HCT116 (cell line): ENCODE results near the gene TSPAN11. TPM values are rescaled to one million over a fixed set of nuclear protein-coding genes. Genes with fewer than 3 reads are reported as not detected.

ENCODE experiments used
- ATAC-seq: fragments of 200-7000 bp; cut with Tn5 transposase; 2 replicates; pipeline ENCODE4 v1.9.1; 2020; ENCODE audit warnings: mild to moderate bottlenecking, moderate library complexity
- BruUV-seq: library from RNA; stranded (reverse); fragments of 400-500 nt; replicated peaks from 2 replicates; lab custom pipeline; 2021; lab: Mats Ljungman, UMichigan
- CTCF ChIA-PET: fragments of 300-600 bp; sonication (Branson Sonifier 250); formaldehyde crosslinking; loops from one replicate; lab custom pipeline; 2021; ENCODE audit warnings: antibody characterized with exemption; lab: Charles Lee
- POLR2A ChIA-PET: fragments of 300-600, 350-600 bp; sonication (Branson Sonifier 250); formaldehyde crosslinking; loops from one replicate; lab custom pipeline; 2021; ENCODE audit warnings: antibody characterized with exemption; lab: Charles Lee
- RAD21 ChIA-PET, 2 experiments: fragments of 300-600 bp; sonication (Branson Sonifier 250); formaldehyde crosslinking; loops; one replicate each; lab custom pipeline; 2023; ENCODE audit warnings: low total read pairs in 2 of 2; ENCODE audit not compliant: uncharacterized antibody in 2 of 2, unreplicated experiment in 2 of 2, low non-redundant PET in 1 of 2; lab: Charles Lee
- DNase-seq: peaks from one replicate; pipeline ENCODE4 v3.0.0-alpha.2; 2010; ENCODE audit warnings: low read depth, low spot score
- H2AFZ ChIP-seq: fragments of 200-600 bp; shearing (Covaris generic), sonication (generic); 2 replicates; pipeline ENCODE4 v1.6.1; 2017; ENCODE audit warnings: low read depth, mixed run types, mixed read lengths, antibody characterized with exemption, low read length; ENCODE audit not compliant: poor library complexity, severe bottlenecking
- H3K27ac ChIP-seq: 2 replicates; pipeline ENCODE4 v1.5.1; 2012; ENCODE audit warnings: low read depth, low read length
- H3K27me3 ChIP-seq: fragments of 200-600 bp; sonication (generic); 2 replicates; pipeline ENCODE4 v1.6.1; 2016; ENCODE audit warnings: mixed run types, low read length, mixed read lengths; ENCODE audit not compliant: insufficient read depth
- H3K36me3 ChIP-seq, 2 experiments: fragments of 200-500 bp in 1 of 2; fragments of 200-600 bp in 1 of 2; sonication (Bioruptor generic) in 1 of 2; sonication (generic) in 1 of 2; 2 replicates each; pipeline versions ENCODE4 v1.5.1 to v1.6.1; 2014 to 2016; ENCODE audit warnings: low read length in 2 of 2, inconsistent platforms in 1 of 2, mixed read lengths in 1 of 2, mixed run types in 1 of 2; ENCODE audit not compliant: insufficient read depth in 2 of 2, control insufficient read depth in 1 of 2
- H3K4me1 ChIP-seq, 2 experiments: fragments of 200-600 bp in 1 of 2; sonication (generic) in 1 of 2; 2 replicates each; pipeline versions ENCODE4 v1.5.1 to v1.6.1; 2012 to 2017; ENCODE audit warnings: low read length in 2 of 2, inconsistent platforms in 1 of 2, mild to moderate bottlenecking in 1 of 2, mixed read lengths in 1 of 2, mixed run types in 1 of 2, moderate library complexity in 1 of 2; ENCODE audit not compliant: insufficient read depth in 2 of 2, control insufficient read depth in 1 of 2
- H3K4me2 ChIP-seq: fragments of 200-600 bp; sonication (generic); 2 replicates; pipeline ENCODE4 v1.6.1; 2017; ENCODE audit warnings: mixed run types, low read length, mixed read lengths
- H3K4me3 ChIP-seq, 2 experiments: fragments of 200-600 bp in 1 of 2; sonication (generic) in 1 of 2; replicated peaks in 1 of 2; 2 replicates each; pipeline ENCODE4 v1.5.1; 2011 to 2016; ENCODE audit warnings: low read length in 2 of 2, control low read depth in 1 of 2, low read depth in 1 of 2, mild to moderate bottlenecking in 1 of 2, mixed read lengths in 1 of 2, mixed run types in 1 of 2
- H3K79me2 ChIP-seq: fragments of 200-600 bp; sonication (generic); 2 replicates; pipeline ENCODE4 v1.6.1; 2017; ENCODE audit warnings: mild to moderate bottlenecking, mixed run types, low read length, moderate library complexity, mixed read lengths; ENCODE audit not compliant: insufficient read depth
- H3K9ac ChIP-seq: fragments of 200-600 bp; sonication (generic); 2 replicates; pipeline ENCODE4 v1.6.1; 2016; ENCODE audit warnings: low read length, mixed read lengths
- H3K9me2 ChIP-seq: fragments of 200-600 bp; sonication (generic), shearing (Covaris generic); 2 replicates; pipeline ENCODE4 v1.6.1; 2017; ENCODE audit warnings: mixed run types, mild to moderate bottlenecking, moderate library complexity; ENCODE audit not compliant: insufficient read depth
- H3K9me3 ChIP-seq, 2 experiments: fragments of 200-500 bp in 1 of 2; fragments of 200-600 bp in 1 of 2; sonication (Bioruptor generic) in 1 of 2; sonication (generic) in 1 of 2; 2 replicates each; pipeline ENCODE4 v1.6.1; 2014 to 2017; ENCODE audit warnings: low read length in 2 of 2, mixed read lengths in 2 of 2, inconsistent platforms in 1 of 2, low read depth in 1 of 2, mild to moderate bottlenecking in 1 of 2, mixed run types in 1 of 2, moderate library complexity in 1 of 2; ENCODE audit not compliant: control insufficient read depth in 1 of 2, insufficient read depth in 1 of 2
- H4K20me1 ChIP-seq: fragments of 200-600 bp; sonication (generic), shearing (Covaris generic); 2 replicates; pipeline ENCODE4 v1.6.1; 2017; ENCODE audit warnings: mixed run types, mild to moderate bottlenecking, moderate library complexity; ENCODE audit not compliant: insufficient read depth
- ATF3 ChIP-seq: IDR thresholded peaks from 2 replicates; pipeline ENCODE4 v1.6.1; 2012
- CBX3 ChIP-seq: IDR thresholded peaks from 2 replicates; pipeline ENCODE4 v1.6.1; 2012; ENCODE audit warnings: low read depth
- CEBPB ChIP-seq: IDR thresholded peaks from 2 replicates; pipeline ENCODE4 v1.6.1; 2012; ENCODE audit warnings: low read depth
- CTCF ChIP-seq, 3 experiments: fragments of 200-600 bp in 1 of 3; sonication (generic) in 1 of 3; IDR thresholded peaks in 2 of 3; conservative IDR thresholded peaks in 1 of 3; 2 replicates each; pipeline ENCODE4 v1.5.1; 2012 to 2017; ENCODE audit warnings: low read depth in 2 of 3, low read length in 2 of 3, antibody characterized with exemption in 1 of 3, borderline replicate concordance in 1 of 3, control low read depth in 1 of 3, mild to moderate bottlenecking in 1 of 3, mixed read lengths in 1 of 3, mixed run types in 1 of 3, moderate library complexity in 1 of 3; ENCODE audit not compliant: insufficient read depth in 1 of 3
- EGR1 ChIP-seq: IDR thresholded peaks from 2 replicates; pipeline ENCODE4 v1.6.1; 2012; ENCODE audit warnings: low read depth
- ELF1 ChIP-seq: IDR thresholded peaks from 2 replicates; pipeline ENCODE4 v1.6.1; 2012; ENCODE audit warnings: low read depth, borderline replicate concordance
- EZH2 ChIP-seq: fragments of 200-600 bp; sonication (generic); IDR thresholded peaks from 2 replicates; pipeline ENCODE4 v1.6.1; 2017; ENCODE audit warnings: antibody characterized with exemption, mixed run types
- EZH2phosphoT487 ChIP-seq: fragments of 200-600 bp; IDR thresholded peaks from 2 replicates; pipeline ENCODE4 v1.6.1; 2018; ENCODE audit warnings: antibody characterized with exemption, borderline replicate concordance
- FOSL1 ChIP-seq: IDR thresholded peaks from 2 replicates; pipeline ENCODE4 v1.6.1; 2012; ENCODE audit warnings: low read depth
- JUND ChIP-seq: IDR thresholded peaks from 2 replicates; pipeline ENCODE4 v1.6.1; 2012
- MAX ChIP-seq: IDR thresholded peaks from 2 replicates; pipeline ENCODE4 v1.6.1; 2012
- POLR2AphosphoS5 ChIP-seq: IDR thresholded peaks from 2 replicates; pipeline ENCODE4 v1.6.1; 2011; ENCODE audit warnings: mild to moderate bottlenecking, low read depth, low read length, moderate library complexity
- RAD21 ChIP-seq: IDR thresholded peaks from 2 replicates; pipeline ENCODE4 v1.6.1; 2012; ENCODE audit warnings: low read depth, mild to moderate bottlenecking
- REST ChIP-seq: IDR thresholded peaks from 2 replicates; pipeline ENCODE4 v1.6.1; 2012; ENCODE audit warnings: low read depth
- SIN3A ChIP-seq: IDR thresholded peaks from 2 replicates; pipeline ENCODE4 v1.6.1; 2012; ENCODE audit warnings: low read depth
- SP1 ChIP-seq: IDR thresholded peaks from 2 replicates; pipeline ENCODE4 v1.6.1; 2012; ENCODE audit warnings: low read depth
- SRF ChIP-seq: IDR thresholded peaks from 2 replicates; pipeline ENCODE4 v1.6.1; 2012; ENCODE audit warnings: low read depth
- TCF7L2 ChIP-seq: IDR thresholded peaks from 2 replicates; pipeline ENCODE4 v1.7.0; 2011; ENCODE audit warnings: borderline replicate concordance, inconsistent platforms; ENCODE audit not compliant: insufficient read depth, insufficient read length; ENCODE audit errors: extremely low read depth
- ZFX ChIP-seq: fragments of 450-650 bp; IDR thresholded peaks from 2 replicates; pipeline ENCODE4 v1.6.1; 2017
- intact Hi-C: fragments of 100-400 bp; cut with micrococcal nuclease; formaldehyde crosslinking; loops from 2 replicates; pipeline ENCODE4 v1.10.0; 2022
- total RNA-seq: library from RNA; stranded (reverse); gene quantifications from one replicate; pipeline ENCODE4 v1.2.1, GENCODE V29; 2021; ENCODE audit not compliant: unreplicated experiment

The TSPAN11 gene
- total RNA-seq, 1 experiment from 2014 or later: not detected

- ChIA-PET POLR2A (no interaction called here), RAD21 (no interaction called here), CTCF (no interaction called here)
- peaks cover 16% of the 10 kb centered on the region; the same call in 1 of the 2 replicates for H3K27me3 ChIP-seq
- TF ChIP-seq CBX3 (no peak), ELF1 (no peak), EZH2phosphoT487 (no peak), CTCF (IDR thresholded peaks at IDR 0.05 in 2 of 3, conservative IDR thresholded peaks at IDR 0.05 in 1 of 3; ENCODE audit: borderline replicate concordance in 1 of 3, insufficient read depth in 1 of 3, low read depth in 2 of 3, low read length in 2 of 3) (no peak), SIN3A (no peak), REST (no peak), SRF (no peak), EGR1 (no peak), RAD21 (no peak), ZFX (no peak), FOSL1 (no peak), POLR2AphosphoS5 (no peak), CEBPB (no peak), ATF3 (no peak), JUND (no peak), SP1 (no peak), TCF7L2 (no peak), MAX (no peak), EZH2 (no peak)
- no peaks in the 10 kb centered on the region for H3K9me3 ChIP-seq
- intact Hi-C loops: loop anchor here (10.0 kb wide), 2 partner anchors 91 to 211 kb away; no protein-coding TSS in a partner anchor
- H4K20me1 ChIP-seq: no peaks in the 10 kb centered on the region
- no peak overlapping the region for H3K27ac ChIP-seq
- no peak overlapping the region for H2AFZ ChIP-seq
- H3K9ac ChIP-seq: no peak overlapping the region
- no peaks in the 10 kb centered on the region for H3K79me2 ChIP-seq
- no peak overlapping the region for H3K4me2 ChIP-seq
- DNase-seq: no peak
- no peaks in the 10 kb centered on the region for H3K36me3 ChIP-seq
- H3K4me3 ChIP-seq: no peak overlapping the region
- ATAC-seq: 0 out of 2 replicates have a peak, but pooled peaks have one; percentile 20
- no peaks in the 10 kb centered on the region for H3K4me1 ChIP-seq
- H3K9me2 ChIP-seq: no peaks in the 10 kb centered on the region
- no TSS peak for BruUV-seq
Observed at GRCh38 chr12:30963709-30964564, 37.4 kb downstream of the TSPAN11 start.
